GM21367 (cell line): ENCODE results near the gene PTOV1.

Experiments used
- ATAC-seq: cut with Tn5 transposase; IDR thresholded peaks from one replicate; pipeline ENCODE4 v1.9.1; 2021; ENCODE audit not compliant: unreplicated experiment

The PTOV1 gene

GRCh38 chr19:49850487-49851342, at the start of gene PTOV1:
Gene PTOV1 (plus strand): TSS chr19:49851159.
- peak; percentile 64 for ATAC-seq

GRCh38 chr19:49801401-49801888, 49.5 kb upstream of the PTOV1 start:
- ATAC-seq = no peak

- no peak for ATAC-seq
Observed at GRCh38 chr19:49801966-49802661, 48.8 kb upstream of the PTOV1 start.

- ATAC-seq = no peak
Observed at GRCh38 chr19:49802836-49803528, 48.0 kb upstream of the PTOV1 start.

- no peak for ATAC-seq
Observed at GRCh38 chr19:49803529-49803856, 47.5 kb upstream of the PTOV1 start.

- no peak for ATAC-seq
Observed at GRCh38 chr19:49805822-49806619, 44.9 kb upstream of the PTOV1 start.

GRCh38 chr19:49806620-49806959, 44.4 kb upstream of the PTOV1 start:
- no peak for ATAC-seq

DNA sequence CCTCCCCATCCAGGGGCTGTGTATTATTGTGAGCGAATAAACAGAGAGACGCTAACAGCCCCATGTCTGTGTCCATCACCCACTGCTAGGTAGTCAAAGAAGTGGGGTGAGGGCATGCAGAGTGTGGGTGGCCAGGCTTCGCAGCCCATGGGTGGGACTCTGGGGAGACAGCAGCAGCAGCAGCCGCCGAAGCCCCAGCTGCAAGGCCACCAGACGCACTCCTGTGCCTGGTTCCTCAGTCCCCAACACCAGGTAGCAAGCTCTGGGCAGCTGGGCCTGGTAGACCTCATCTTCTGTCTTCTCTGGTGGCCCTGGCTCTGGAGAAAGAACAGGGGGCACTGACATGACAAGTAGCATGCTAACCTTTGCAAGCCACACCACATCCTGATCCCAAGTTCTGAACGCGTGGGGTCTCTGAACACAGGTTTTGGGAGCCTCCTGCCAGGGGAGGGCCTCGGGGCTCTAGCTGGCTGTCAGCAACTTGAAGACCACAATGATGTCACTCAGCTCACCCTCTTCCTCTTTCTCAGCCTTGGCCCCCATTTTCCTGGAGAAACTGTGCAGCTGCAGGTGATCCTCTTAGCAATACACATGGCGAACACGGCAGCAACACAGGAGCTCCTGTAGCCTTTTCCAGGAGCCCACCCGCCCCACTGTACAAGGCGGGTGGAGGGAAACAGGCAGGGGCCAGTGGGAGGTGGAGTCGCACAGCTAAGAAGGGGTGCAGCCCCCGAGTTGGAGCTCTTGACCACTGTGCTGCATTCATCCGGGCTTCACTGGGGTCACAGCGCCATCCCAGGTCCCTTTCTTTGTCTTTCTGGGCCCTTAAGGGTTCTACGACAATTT, 43.7 kb upstream of the PTOV1 start:
- no peak for ATAC-seq

GRCh38 chr19:49807904-49808675, 42.9 kb upstream of the PTOV1 start:
- no peak for ATAC-seq

DNA sequence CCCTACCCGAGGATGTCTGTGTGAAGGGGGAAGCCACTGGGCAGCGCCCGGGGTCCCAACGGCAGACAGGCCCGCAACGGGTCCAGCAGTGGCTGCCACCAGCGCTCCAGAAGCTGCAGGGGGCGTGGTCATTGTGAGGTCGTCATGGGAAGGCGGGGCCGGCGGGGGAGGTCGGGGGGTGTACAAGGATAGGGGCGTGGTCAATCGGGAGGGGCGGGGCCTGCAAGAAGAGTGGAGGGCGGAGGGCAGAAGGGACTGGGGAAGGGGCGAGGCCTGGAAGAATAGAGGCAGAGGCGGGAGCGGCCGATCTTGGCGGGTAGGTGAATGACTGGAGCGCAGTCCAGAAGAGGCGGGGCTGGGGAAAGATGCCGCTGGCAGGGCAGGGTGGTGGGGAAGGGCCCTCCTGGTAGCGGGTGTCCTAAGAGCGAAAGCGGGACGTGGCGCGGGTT, 42.2 kb upstream of the PTOV1 start:
- no peak for ATAC-seq

DNA sequence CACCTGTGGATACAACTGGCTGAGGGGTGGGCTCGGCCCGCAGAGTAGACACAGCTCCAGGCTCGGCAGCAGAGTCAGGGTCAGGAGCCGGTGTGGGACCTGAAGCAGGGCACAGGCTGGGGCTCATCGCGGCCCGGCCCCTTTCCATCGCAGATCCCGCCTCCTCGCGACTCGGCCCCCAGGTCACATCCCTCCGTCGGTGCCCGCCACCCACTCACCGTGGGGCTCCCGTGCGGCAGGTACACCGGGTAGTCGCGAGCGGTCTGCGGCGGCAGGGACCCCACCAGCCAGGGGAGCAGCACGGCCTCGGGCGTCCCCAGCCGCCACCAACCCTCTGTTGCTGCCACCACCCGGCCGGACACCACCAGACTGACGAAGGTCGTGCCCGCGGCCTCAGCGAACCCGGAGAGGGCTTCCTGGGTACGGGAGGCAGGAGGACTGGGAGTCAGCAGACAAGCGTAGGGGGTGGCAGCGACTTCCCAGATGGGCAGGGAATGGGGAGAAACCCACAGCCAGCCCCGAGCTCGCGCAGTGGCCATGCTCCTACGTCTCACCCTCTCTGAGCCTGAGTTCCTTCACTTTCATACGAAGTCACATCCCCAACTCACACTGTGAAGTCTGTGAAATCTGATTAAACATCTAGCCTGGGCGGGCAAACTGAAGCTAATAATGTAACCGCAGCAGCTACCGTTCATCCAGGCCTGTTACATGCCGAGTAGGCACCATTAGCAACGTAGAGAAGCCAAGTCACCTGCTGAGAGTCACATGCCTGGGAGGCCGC, 41.6 kb upstream of the PTOV1 start:
- no peak for ATAC-seq

DNA sequence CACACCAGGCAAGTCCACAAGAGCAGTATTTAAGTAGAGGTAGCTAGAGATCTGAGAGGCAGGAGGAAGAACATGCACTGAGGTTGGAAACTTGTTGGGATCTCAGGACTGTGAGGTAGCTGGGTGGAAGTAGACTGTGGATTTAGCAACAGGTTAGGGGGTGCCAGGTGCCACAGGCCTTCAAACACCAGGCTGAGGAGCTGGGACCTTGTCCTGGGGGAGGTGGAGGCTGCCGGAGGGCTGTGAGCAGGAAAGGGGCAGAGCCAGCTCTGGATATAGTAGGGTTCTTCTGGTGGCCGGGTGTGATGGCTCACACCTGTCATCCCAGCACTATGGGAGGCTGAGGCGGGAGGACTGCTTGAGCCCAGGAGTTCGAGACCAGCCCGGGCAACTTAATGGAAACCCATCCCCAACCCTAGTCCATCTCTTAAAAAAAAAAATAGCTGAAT, 41.0 kb upstream of the PTOV1 start:
- no peak for ATAC-seq

- ATAC-seq = no peak
Observed at GRCh38 chr19:49811328-49811727, 39.6 kb upstream of the PTOV1 start.

DNA sequence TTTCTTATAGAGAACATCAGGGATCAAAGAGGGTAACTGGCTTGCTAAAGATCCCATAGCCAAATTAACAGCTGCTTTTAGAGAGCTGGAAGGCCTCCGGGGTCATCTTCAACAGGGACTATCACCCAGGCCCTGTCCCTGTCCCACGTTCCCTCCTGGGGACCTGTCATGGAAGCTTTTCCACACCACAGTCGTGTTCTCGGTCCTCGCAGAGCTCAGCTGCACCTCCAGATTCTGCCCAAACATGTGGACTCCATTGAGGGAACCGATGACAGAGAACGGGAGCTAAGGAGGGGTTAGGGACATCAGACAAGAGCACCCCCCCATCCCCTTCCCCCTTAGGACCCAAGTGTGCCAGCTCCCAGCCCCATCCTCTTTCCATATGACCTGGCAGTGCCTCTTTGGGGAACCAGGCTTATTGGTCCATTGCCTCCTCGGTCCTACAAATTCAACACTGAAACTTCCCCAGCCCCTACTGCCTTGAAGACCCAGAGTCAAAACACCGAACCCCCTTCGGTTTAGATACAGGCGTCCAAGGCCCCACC, 38.4 kb upstream of the PTOV1 start:
- no peak for ATAC-seq

DNA sequence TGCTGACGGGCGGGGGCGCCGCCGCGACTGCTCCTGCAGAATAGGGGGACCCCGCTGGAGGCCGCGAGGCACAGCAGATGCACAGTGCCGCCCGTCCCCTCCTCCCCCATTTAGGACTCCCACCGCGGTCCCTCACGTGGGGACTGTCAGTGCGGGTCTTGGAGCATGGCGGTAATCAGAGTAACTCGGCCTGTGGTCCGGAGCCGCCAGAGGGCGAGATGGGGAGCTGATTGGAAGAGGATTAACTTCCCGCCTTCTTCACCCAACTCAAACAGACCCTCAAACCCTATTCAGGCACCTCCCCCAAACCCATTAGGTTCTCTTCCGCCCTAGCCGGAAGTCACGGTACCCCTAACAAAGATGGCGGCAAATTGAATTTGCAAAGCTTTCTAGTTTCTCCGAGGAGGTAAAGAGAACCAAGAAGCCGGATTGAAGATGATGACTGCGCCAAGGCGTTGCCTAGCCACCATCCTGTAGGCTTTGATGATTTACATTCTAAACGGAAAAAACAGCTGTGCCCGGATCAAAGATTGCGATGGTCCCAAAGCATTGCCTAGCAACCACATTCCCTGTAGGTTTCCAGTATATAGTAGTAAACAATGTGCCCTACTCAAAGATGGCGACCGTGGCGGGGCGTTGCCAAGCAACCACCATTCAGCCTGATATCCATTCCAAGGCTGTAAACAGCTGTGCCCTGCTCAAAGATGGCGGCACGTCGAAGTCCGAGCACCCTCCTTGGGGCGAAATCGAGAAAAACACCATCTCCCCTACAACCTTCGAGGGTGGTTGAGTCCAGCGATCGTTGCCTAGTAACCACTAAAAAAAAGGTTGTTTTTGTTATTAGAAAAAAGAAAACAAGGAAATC, 37.7 kb upstream of the PTOV1 start, which contains the start of gene FUZ:
Gene FUZ (minus strand): TSS at position 296 of the 865 bp plus-strand sequence. CDS start 186 bp downstream, at position 110.
- peak; percentile 33 for ATAC-seq

DNA sequence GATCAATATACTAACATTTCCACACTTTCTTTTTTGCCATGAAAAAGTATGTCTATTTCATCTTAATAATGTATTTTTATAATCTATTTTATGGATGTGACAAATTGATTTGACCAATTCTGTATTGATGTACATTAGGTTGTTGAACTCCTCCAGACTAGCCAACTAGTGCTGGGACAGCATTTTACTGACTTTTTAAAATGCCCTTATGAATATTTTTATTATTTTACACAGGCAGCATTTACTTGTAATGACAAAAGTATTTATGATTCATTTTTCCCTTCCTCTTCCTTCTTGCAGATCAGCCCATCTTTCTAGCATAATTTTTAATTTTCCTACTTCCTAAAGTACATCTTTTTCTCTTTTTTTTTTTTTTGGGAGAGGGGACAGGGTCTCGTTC, 36.9 kb upstream of the PTOV1 start:
- no peak for ATAC-seq

DNA sequence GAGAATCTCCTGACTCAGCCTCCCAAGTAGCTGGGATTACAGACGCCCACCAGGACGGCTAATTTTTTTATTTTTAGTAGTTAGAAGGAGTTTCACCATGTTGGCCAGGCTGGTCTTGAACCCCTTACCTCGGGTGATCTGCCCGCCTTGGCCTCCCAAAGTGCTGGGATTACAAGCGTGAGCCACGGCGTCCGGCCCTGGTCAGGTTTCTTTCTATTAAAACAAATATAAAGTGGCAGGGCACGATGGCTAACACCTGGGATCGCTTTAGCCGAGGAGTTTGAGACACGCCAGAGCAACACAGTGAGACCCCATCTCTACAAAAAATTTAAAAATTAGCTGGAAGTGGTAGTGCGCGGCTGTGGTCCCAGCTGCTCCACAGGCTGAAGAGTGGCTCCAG, 34.4 kb upstream of the PTOV1 start:
- ATAC-seq = no peak
